HepG2 (cell line): ENCODE results near the gene KPNB1. TPM values are rescaled to one million over a fixed set of nuclear protein-coding genes. Genes with fewer than 3 reads are reported as not detected.
A peak's percentile ranks its signal among the peaks of the same experiment; 100 is the strongest.

Experiments
- AGO1 ChIP-seq: fragments of 200-400 bp; formaldehyde crosslinking; IDR thresholded peaks from 2 replicates; pipeline ENCODE4 v1.6.1; 2017; ENCODE audit warnings: mild to moderate bottlenecking, low read depth, low read length, moderate library complexity; ENCODE audit not compliant: poor library complexity, severe bottlenecking
- BCL6 ChIP-seq: IDR thresholded peaks from 2 replicates; pipeline ENCODE4 v1.6.1; 2016; ENCODE audit warnings: missing genetic modification reagents, missing compliant biosample characterization
- CHD2 ChIP-seq: IDR thresholded peaks from 2 replicates; pipeline ENCODE4 v1.6.1; 2011; ENCODE audit warnings: low read depth, low read length, improper control_type of control experiment
- HMG20A ChIP-seq: IDR thresholded peaks from 2 replicates; pipeline ENCODE4 v1.6.1; 2016; ENCODE audit warnings: borderline replicate concordance
- MAFF ChIP-seq: IDR thresholded peaks from 2 replicates; pipeline ENCODE4 v1.6.1; 2011; ENCODE audit warnings: low read depth, low read length, improper control_type of control experiment
- PBX3 ChIP-seq: sonication (generic); formaldehyde crosslinking; IDR thresholded peaks from 2 replicates; pipeline ENCODE4 v1.8.1; 2023; ENCODE audit warnings: missing genetic modification reagents, inconsistent platforms, borderline replicate concordance
- PHB2 ChIP-seq: fragments of 450-650 bp; IDR thresholded peaks from 2 replicates; pipeline ENCODE4 v1.6.1; 2018; ENCODE audit not compliant: partially characterized antibody
- PLSCR1 ChIP-seq: sonication (generic); formaldehyde crosslinking; IDR thresholded peaks from 2 replicates; pipeline ENCODE4 v1.5.0; 2020; ENCODE audit warnings: missing genetic modification reagents, mild to moderate bottlenecking, borderline replicate concordance
- PRDM15 ChIP-seq: sonication (generic); formaldehyde crosslinking; IDR thresholded peaks from 2 replicates; pipeline ENCODE4 v1.4.0; 2020; ENCODE audit warnings: missing genetic modification reagents
- TARDBP ChIP-seq: sonication (generic); formaldehyde crosslinking; IDR thresholded peaks from 2 replicates; pipeline ENCODE4 v1.8.0; 2022; ENCODE audit warnings: mild to moderate bottlenecking, missing genetic modification reagents
- ZNF275 ChIP-seq: sonication (generic); formaldehyde crosslinking; IDR thresholded peaks from 2 replicates; pipeline ENCODE4 v1.8.0; 2022; ENCODE audit warnings: missing genetic modification reagents, mild to moderate bottlenecking, inconsistent platforms, borderline replicate concordance
- ZNF350 ChIP-seq: sonication (generic); formaldehyde crosslinking; IDR thresholded peaks from 2 replicates; pipeline ENCODE4 v1.4.0; 2020; ENCODE audit warnings: mild to moderate bottlenecking, low read depth, missing genetic modification reagents, borderline replicate concordance
- ZNF430 ChIP-seq: sonication (generic); formaldehyde crosslinking; IDR thresholded peaks from 2 replicates; pipeline ENCODE4 v1.9.0; 2021; ENCODE audit warnings: mild to moderate bottlenecking, missing genetic modification reagents
- ZNF616 ChIP-seq: sonication (generic); formaldehyde crosslinking; IDR thresholded peaks from 2 replicates; pipeline ENCODE4 v1.5.0; 2020; ENCODE audit warnings: low read depth, mild to moderate bottlenecking, missing genetic modification reagents
- ZNF713 ChIP-seq: sonication (generic); formaldehyde crosslinking; IDR thresholded peaks from 2 replicates; pipeline ENCODE4 v1.4.0; 2020; ENCODE audit warnings: mild to moderate bottlenecking, missing genetic modification reagents
- ZNF737 ChIP-seq: sonication (generic); formaldehyde crosslinking; IDR thresholded peaks from 2 replicates; pipeline ENCODE4 v1.5.0; 2020; ENCODE audit warnings: missing genetic modification reagents, mild to moderate bottlenecking, borderline replicate concordance
- polyA plus RNA-seq, 8 experiments: library from polyadenylated mRNA; depleted of rRNA in 3 of 8; stranded (reverse) in 7 of 8; unstranded in 1 of 8; fragments of >200 nt; fragmentation: Illumina TruSeq in 4 of 8; extraction: Trizol in 4 of 8; gene quantifications; 2 replicates each; pipeline versions ENCODE4 v1.2.1 to v1.2.3, GENCODE V29; 2011 to 2016; ENCODE audit warnings: low read depth in 4 of 8, missing spikeins in 1 of 8, mixed read lengths in 1 of 8; ENCODE audit not compliant: insufficient read depth in 1 of 8
- total RNA-seq, 5 experiments: library from RNA; depleted of rRNA; stranded (reverse); fragments of >200 nt; fragmentation: Illumina TruSeq; extraction: Trizol; gene quantifications; 2 replicates each; pipeline ENCODE4 v1.2.3, GENCODE V29; 2016; ENCODE audit warnings: low read depth in 1 of 5
- TF ChIP-seq, protein P1 (sequence below): sonication (generic); formaldehyde crosslinking; IDR thresholded peaks from 2 replicates; pipeline ENCODE4 v1.9.0; 2022; ENCODE audit warnings: missing genetic modification reagents, mild to moderate bottlenecking, borderline replicate concordance

Gene KPNB1
- total and polyA plus RNA-seq, 2 of the 13 experiments (the other 11 are each of a cell fraction or from before 2014, with no cell fraction given) = 164 to 424 TPM

DNA sequence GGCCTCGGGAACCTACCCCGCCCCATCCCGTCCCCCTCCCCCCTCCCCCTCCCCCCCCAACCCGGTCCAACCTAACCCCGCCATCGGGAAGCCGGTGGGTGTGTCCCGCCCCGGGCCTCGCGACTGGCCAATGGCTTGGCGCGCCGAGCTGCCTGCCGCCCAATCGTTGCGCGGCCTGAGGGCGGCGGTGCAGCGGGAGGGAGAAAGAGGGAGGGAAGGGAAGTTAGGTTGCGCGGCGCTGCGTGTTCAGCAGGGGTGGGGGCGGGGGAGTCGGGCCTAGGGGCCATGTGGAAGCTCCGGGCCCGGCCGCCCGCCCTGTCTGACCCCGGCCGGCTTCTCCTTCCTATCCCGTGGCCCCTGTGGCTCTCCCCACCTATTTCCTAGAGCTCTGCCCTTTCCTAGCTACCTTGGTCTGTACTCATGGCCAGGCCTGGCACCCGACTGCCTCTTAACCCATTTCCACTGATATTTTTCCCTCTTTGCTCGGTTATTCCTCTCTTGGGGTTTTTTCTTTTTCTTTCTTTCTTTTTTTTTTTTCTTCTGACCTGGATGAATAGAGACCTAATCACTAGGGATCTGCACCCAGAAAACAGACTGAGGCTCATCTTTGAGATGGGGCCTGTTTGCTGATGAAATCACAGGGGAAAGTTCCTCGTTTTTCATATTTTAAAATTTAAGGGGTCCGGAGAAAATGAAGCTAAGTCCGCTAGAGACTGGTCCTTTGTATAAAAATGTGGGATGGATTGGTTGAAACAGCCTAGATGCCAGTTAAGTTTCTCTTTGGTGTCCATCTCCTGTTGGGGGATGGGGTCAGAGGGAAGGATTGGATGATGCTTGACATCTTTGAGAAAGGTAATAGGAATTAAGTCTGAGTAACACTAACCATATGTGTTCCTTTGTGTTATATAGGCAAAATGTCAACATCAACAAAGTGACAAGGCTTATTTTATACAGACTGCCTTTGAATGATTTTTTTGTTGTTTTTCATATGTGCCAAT, 1.1 kb downstream of the KPNB1 start (continued):
- no peak for TF ChIP-seq PBX3 (CRISPR knock-in tag)
- no peak for TF ChIP-seq ZNF616 (CRISPR knock-in tag)
- peak; percentile 90; the same call in 1 of the 2 replicates for TF ChIP-seq TARDBP (CRISPR knock-in tag)
- TF ChIP-seq CHD2 = peak; percentile 73
- no peak for TF ChIP-seq MAFF
- TF ChIP-seq, protein P1, sequence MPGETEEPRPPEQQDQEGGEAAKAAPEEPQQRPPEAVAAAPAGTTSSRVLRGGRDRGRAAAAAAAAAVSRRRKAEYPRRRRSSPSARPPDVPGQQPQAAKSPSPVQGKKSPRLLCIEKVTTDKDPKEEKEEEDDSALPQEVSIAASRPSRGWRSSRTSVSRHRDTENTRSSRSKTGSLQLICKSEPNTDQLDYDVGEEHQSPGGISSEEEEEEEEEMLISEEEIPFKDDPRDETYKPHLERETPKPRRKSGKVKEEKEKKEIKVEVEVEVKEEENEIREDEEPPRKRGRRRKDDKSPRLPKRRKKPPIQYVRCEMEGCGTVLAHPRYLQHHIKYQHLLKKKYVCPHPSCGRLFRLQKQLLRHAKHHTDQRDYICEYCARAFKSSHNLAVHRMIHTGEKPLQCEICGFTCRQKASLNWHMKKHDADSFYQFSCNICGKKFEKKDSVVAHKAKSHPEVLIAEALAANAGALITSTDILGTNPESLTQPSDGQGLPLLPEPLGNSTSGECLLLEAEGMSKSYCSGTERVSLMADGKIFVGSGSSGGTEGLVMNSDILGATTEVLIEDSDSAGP = no peak
- TF ChIP-seq ZNF737 (CRISPR knock-in tag) = no peak
- TF ChIP-seq ZNF275 (CRISPR knock-in tag) = peak; percentile 72; the same call in 1 of the 2 replicates
- no peak for TF ChIP-seq HMG20A (CRISPR knock-in tag)
- TF ChIP-seq PHB2 = no peak
- TF ChIP-seq AGO1 = no peak
- peak; percentile 35; the same call in 1 of the 2 replicates for TF ChIP-seq BCL6 (CRISPR knock-in tag)
- TF ChIP-seq PRDM15 = no peak
- 0 out of 2 replicates have a peak, but pooled peaks have one; percentile 34 for TF ChIP-seq ZNF430 (CRISPR knock-in tag)
- TF ChIP-seq ZNF350 (CRISPR knock-in tag) = peak; percentile 61; the same call in 1 of the 2 replicates
- no peak for TF ChIP-seq PLSCR1 (CRISPR knock-in tag)
- no peak for TF ChIP-seq ZNF713 (CRISPR knock-in tag)
